Thyroid gland (tissue), 4 donors: ENCODE measurements around the gene PCCA. TPM values are rescaled to one million over a fixed set of nuclear protein-coding genes. Genes with fewer than 3 reads are reported as not detected.

Experiments
- DNase-seq, 2 donors: peaks; one replicate each; pipeline ENCODE4 v3.0.0-alpha.2; 2019
- H3K27ac ChIP-seq, 3 donors: fragments of 200-600 bp; sonication (generic); 1 replicate in 2 of 3; 2 replicates in 1 of 3; pipeline ENCODE4 v1.5.1; 2016 to 2019; ENCODE audit warnings: mild to moderate bottlenecking in 1 of 3, moderate library complexity in 1 of 3
- H3K27me3 ChIP-seq: fragments of 200-600 bp; sonication (generic); one replicate; pipeline ENCODE4 v1.5.1; 2019
- H3K36me3 ChIP-seq, 2 donors: fragments of 200-600 bp; sonication (generic); one replicate each; pipeline ENCODE4 v1.5.1; 2016 to 2019
- H3K4me1 ChIP-seq, 2 donors: fragments of 200-600 bp; sonication (generic); one replicate each; pipeline ENCODE4 v1.5.1; 2017 to 2019
- H3K4me3 ChIP-seq, 3 donors: fragments of 200-600 bp; sonication (generic); replicated peaks in 1 of 3; 1 replicate in 2 of 3; 2 replicates in 1 of 3; pipeline ENCODE4 v1.5.1; 2016; ENCODE audit warnings: mild to moderate bottlenecking in 1 of 3
- H3K9me3 ChIP-seq: fragments of 200-600 bp; sonication (generic); one replicate; pipeline ENCODE4 v1.5.1; 2017
- CTCF ChIP-seq, 6 experiments: fragments of 200-600 bp in 3 of 6; fragments of 450-650 bp in 3 of 6; sonication (generic) in 3 of 6; IDR thresholded peaks; one replicate each; pipeline ENCODE4 v1.5.1; 2016 to 2019; ENCODE audit warnings: antibody characterized with exemption in 6 of 6, mild to moderate bottlenecking in 2 of 6, inconsistent platforms in 1 of 6, moderate library complexity in 1 of 6
- POLR2A ChIP-seq, 2 donors: fragments of 450-650 bp; IDR thresholded peaks; one replicate each; pipeline ENCODE4 v1.6.1; 2017; ENCODE audit warnings: antibody characterized with exemption in 2 of 2, mild to moderate bottlenecking in 2 of 2, moderate library complexity in 1 of 2
- WGBS, 2 donors: methylation state at CpG; one replicate each; pipeline ENCODE4 v1.1.5; 2017; 5-methylcytosine and 5-hydroxymethylcytosine counted together
- intact Hi-C: fragments of 100-400 bp; cut with DNase I; formaldehyde crosslinking; loops from one replicate; pipeline ENCODE4 v1.15.1; 2023
- total RNA-seq, 4 donors: library from RNA; depleted of rRNA; stranded (reverse); fragments of >200 nt; gene quantifications; one replicate each; pipeline ENCODE4 v1.2.3, GENCODE V29; 2016

PCCA gene
- total RNA-seq, 4 donors from 2014 or later, result 54.3 to 95.2 (median 67.7) TPM

- Histone ChIP-seq H3K27ac (no peak overlapping the region), H3K4me3 (no peak overlapping the region), H3K36me3 (no peaks in the 10 kb centered on the region), H3K9me3 (no peaks in the 10 kb centered on the region), H3K27me3 (no peaks in the 10 kb centered on the region), H3K4me1 (peaks cover 0 to 3% of the 10 kb centered on the region in 2 donors)
- WGBS, 2 donors, result 94 to 98% methylated on average over 5 of the region's 5 CpGs
- DNase-seq, result no peak
- no peak for TF ChIP-seq POLR2A (IDR thresholded peaks at IDR 0.05)
- TF ChIP-seq CTCF (IDR thresholded peaks at IDR 0.05), result no peak
- intact Hi-C loops, result no loop called here
Measured at GRCh38 chr13:100476963-100477362, 388.1 kb downstream of the PCCA start.

- Histone ChIP-seq H3K4me3 (no peak overlapping the region), H3K9me3 (no peaks in the 10 kb centered on the region), H3K4me1 (peaks cover 0 to under 1% of the 10 kb centered on the region in 2 donors), H3K36me3 (no peaks in the 10 kb centered on the region), H3K27me3 (no peaks in the 10 kb centered on the region), H3K27ac (no peak overlapping the region)
- no peak for DNase-seq
- intact Hi-C loops, result no loop called here
- TF ChIP-seq CTCF (IDR thresholded peaks at IDR 0.05) (no peak), POLR2A (IDR thresholded peaks at IDR 0.05) (no peak)
- 91% methylated on average over 11 to 12 of the region's 12 CpGs for WGBS, 2 donors
Measured at GRCh38 chr13:100478107-100478809, 389.4 kb downstream of the PCCA start.

DNA sequence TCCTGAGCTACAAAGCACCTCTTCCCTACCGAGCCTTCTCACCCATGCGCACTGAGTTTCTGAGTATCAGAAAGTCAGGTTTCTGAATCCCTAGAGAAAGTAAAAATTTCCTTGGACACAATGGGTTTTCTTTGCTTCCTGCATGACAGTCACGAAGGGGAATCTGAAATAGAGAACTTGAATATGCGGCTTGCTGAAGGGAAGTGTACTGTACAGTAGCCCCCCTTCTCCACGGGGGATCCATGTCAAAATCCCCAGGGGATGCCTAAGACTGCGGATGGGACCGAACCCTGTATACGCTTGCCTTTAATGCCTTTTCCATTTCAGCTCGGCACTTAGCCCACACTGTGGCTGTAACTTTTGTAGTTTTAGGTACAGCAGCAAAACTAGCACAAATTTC lies 391.8 kb downstream of the PCCA start:
- 88 to 95% methylated on average over 9 of the region's 9 CpGs for WGBS, 2 donors
- no peaks in the 10 kb centered on the region for H3K36me3 ChIP-seq
- no peak overlapping the region for H3K4me3 ChIP-seq
- intact Hi-C loops, result no loop called here
- H3K27me3 ChIP-seq, result no peaks in the 10 kb centered on the region
- no peaks in the 10 kb centered on the region for H3K9me3 ChIP-seq
- no peaks in the 10 kb centered on the region for H3K4me1 ChIP-seq
- no peak for TF ChIP-seq CTCF (IDR thresholded peaks at IDR 0.05)
- TF ChIP-seq POLR2A (IDR thresholded peaks at IDR 0.05), result no peak
- no peak for DNase-seq
- H3K27ac ChIP-seq, result no peak overlapping the region

- H3K27me3 ChIP-seq, result no peaks in the 10 kb centered on the region
- H3K9me3 ChIP-seq, result no peaks in the 10 kb centered on the region
- no peaks in the 10 kb centered on the region for H3K4me1 ChIP-seq
- intact Hi-C loops, result no loop called here
- DNase-seq, result no peak
- H3K4me3 ChIP-seq, result no peak overlapping the region
- TF ChIP-seq POLR2A (IDR thresholded peaks at IDR 0.05) (no peak), CTCF (IDR thresholded peaks at IDR 0.05) (no peak)
- 84 to 85% methylated on average over 6 of the region's 6 CpGs for WGBS, 2 donors
- no peaks in the 10 kb centered on the region for H3K36me3 ChIP-seq
- H3K27ac ChIP-seq, result no peak overlapping the region
Measured at GRCh38 chr13:100483139-100483538, 394.2 kb downstream of the PCCA start.

- no peaks in the 10 kb centered on the region for H3K27me3 ChIP-seq
- H3K9me3 ChIP-seq, result no peaks in the 10 kb centered on the region
- TF ChIP-seq CTCF (IDR thresholded peaks at IDR 0.05), result no peak
- no peak for TF ChIP-seq POLR2A (IDR thresholded peaks at IDR 0.05)
- no peak for DNase-seq
- H3K4me1 ChIP-seq, result no peaks in the 10 kb centered on the region
- 61 to 71% methylated on average over 8 of the region's 8 CpGs for WGBS, 2 donors
- H3K4me3 ChIP-seq, result no peak overlapping the region
- no peaks in the 10 kb centered on the region for H3K36me3 ChIP-seq
- H3K27ac ChIP-seq, result no peak overlapping the region
- intact Hi-C loops, result no loop called here
Measured at GRCh38 chr13:100483841-100484381, 395.0 kb downstream of the PCCA start.
